Mucosa of descending colon (tissue), 3 donors: ENCODE measurements around the gene EPAS1. TPM values are rescaled to one million over a fixed set of nuclear protein-coding genes. Genes with fewer than 3 reads are reported as not detected.

Source experiments
- ATAC-seq: fragments of 200-7000 bp; cut with Tn5 transposase; one replicate; pipeline ENCODE4 v1.9.1; 2020; ENCODE audit warnings: mild to moderate bottlenecking, moderate library complexity
- DNase-seq, 3 donors: peaks; one replicate each; pipeline ENCODE4 v3.0.0-alpha.2; 2020
- H3K36me3 ChIP-seq: fragments of 200-600 bp; one replicate; pipeline ENCODE4 v1.8.0; 2021; ENCODE audit warnings: low read depth, mild to moderate bottlenecking
- H3K4me1 ChIP-seq: fragments of 200-600 bp; one replicate; pipeline ENCODE4 v1.8.0; 2021; ENCODE audit warnings: low read depth, mild to moderate bottlenecking
- H3K4me3 ChIP-seq: fragments of 200-600 bp; one replicate; pipeline ENCODE4 v1.8.0; 2021; ENCODE audit warnings: mild to moderate bottlenecking
- H3K9me3 ChIP-seq: fragments of 200-600 bp; one replicate; pipeline ENCODE4 v1.8.0; 2021; ENCODE audit warnings: mild to moderate bottlenecking
- CTCF ChIP-seq: fragments of 200-600 bp; IDR thresholded peaks from one replicate; pipeline ENCODE4 v1.8.0; 2022; ENCODE audit warnings: antibody characterized with exemption, mild to moderate bottlenecking
- intact Hi-C, 2 donors: fragments of 100-400 bp; cut with DNase I in 1 of 2; cut with micrococcal nuclease in 1 of 2; formaldehyde crosslinking; loops; one replicate each; pipeline versions ENCODE4 v1.11.0 to v1.11.1; 2022; cut with DNase I, micrococcal nuclease
- total RNA-seq, 3 donors: library from RNA; stranded (reverse); fragmentation: NEBNext Ultra II Directional in 2 of 3; extraction: Animal tissue kit (Norgen Biotek cat#: 25700) in 2 of 3; gene quantifications; one replicate each; pipeline versions ENCODE4 v1.2.1 to v1.2.4, GENCODE V29; 2021 to 2023
- donor health status: DM: no; HTN: no; CAD: no; lungs with moderate emphysema.
- donor health status: DM: no; HTN: no; CAD: no.
- donor health status: DM: no; HTN: yes; CAD: no.

EPAS1 gene
- total RNA-seq, 3 donors from 2014 or later: 126 to 251 (median 150) TPM

GRCh38 chr2:46338674-46339073 is 41.5 kb downstream of the EPAS1 start:
- DNase-seq (no peak), ATAC-seq (no peak)
- intact Hi-C loops: no loop called here
- Histone ChIP-seq H3K4me3 (no peak overlapping the region), H3K4me1 (peaks cover 46% of the 10 kb centered on the region), H3K9me3 (no peaks in the 10 kb centered on the region), H3K36me3 (no peaks in the 10 kb centered on the region)
- no peak for TF ChIP-seq CTCF

GRCh38 chr2:46339200-46339599 is 42.0 kb downstream of the EPAS1 start:
- TF ChIP-seq CTCF: no peak
- DNase-seq (no peak), ATAC-seq (no peak)
- H3K4me3 ChIP-seq: no peak overlapping the region
- H3K4me1 ChIP-seq: peaks cover 42% of the 10 kb centered on the region
- intact Hi-C loops: no loop called here
- no peaks in the 10 kb centered on the region for H3K9me3 ChIP-seq
- H3K36me3 ChIP-seq: no peaks in the 10 kb centered on the region

GRCh38 chr2:46339676-46340459 is 42.7 kb downstream of the EPAS1 start:
- Histone ChIP-seq H3K4me1 (peaks cover 35% of the 10 kb centered on the region), H3K9me3 (no peaks in the 10 kb centered on the region), H3K36me3 (no peaks in the 10 kb centered on the region), H3K4me3 (no peak overlapping the region)
- DNase-seq (peak in 1 of 3 donors; percentile 33), ATAC-seq (no peak)
- no peak for TF ChIP-seq CTCF
- intact Hi-C loops: no loop called here

GRCh38 chr2:46340740-46341420 is 43.7 kb downstream of the EPAS1 start:
- TF ChIP-seq CTCF: no peak
- Histone ChIP-seq H3K4me3 (no peak overlapping the region), H3K4me1 (peaks cover 27% of the 10 kb centered on the region), H3K36me3 (no peaks in the 10 kb centered on the region), H3K9me3 (no peaks in the 10 kb centered on the region)
- DNase-seq (no peak), ATAC-seq (no peak)
- intact Hi-C loops: no loop called here

GRCh38 chr2:46342566-46343315 is 45.5 kb downstream of the EPAS1 start:
- Histone ChIP-seq H3K36me3 (no peaks in the 10 kb centered on the region), H3K9me3 (no peaks in the 10 kb centered on the region), H3K4me1 (peaks cover 8% of the 10 kb centered on the region), H3K4me3 (no peak overlapping the region)
- ATAC-seq (no peak), DNase-seq (no peak)
- intact Hi-C loops: no loop called here
- TF ChIP-seq CTCF: no peak
